SK-N-MC (cell line): ENCODE results near the gene STK11.

Experiments
- EZH2 ChIP-seq: fragments of 200-600 bp; sonication (generic); IDR thresholded peaks from one replicate; pipeline ENCODE4 v1.6.1; 2017; ENCODE audit warnings: antibody characterized with exemption
- FOXP2 ChIP-seq: optimal IDR thresholded peaks from 2 replicates; pipeline ENCODE3; 2011; ENCODE audit warnings: mild to moderate bottlenecking, moderate library complexity; ENCODE audit not compliant: insufficient read depth; ENCODE audit errors: extremely low read length, control extremely low read depth
- POLR2AphosphoS5 ChIP-seq: IDR thresholded peaks from 2 replicates; pipeline ENCODE4 v1.6.1; 2012; ENCODE audit warnings: mild to moderate bottlenecking, low read depth, low read length, borderline replicate concordance

DNA sequence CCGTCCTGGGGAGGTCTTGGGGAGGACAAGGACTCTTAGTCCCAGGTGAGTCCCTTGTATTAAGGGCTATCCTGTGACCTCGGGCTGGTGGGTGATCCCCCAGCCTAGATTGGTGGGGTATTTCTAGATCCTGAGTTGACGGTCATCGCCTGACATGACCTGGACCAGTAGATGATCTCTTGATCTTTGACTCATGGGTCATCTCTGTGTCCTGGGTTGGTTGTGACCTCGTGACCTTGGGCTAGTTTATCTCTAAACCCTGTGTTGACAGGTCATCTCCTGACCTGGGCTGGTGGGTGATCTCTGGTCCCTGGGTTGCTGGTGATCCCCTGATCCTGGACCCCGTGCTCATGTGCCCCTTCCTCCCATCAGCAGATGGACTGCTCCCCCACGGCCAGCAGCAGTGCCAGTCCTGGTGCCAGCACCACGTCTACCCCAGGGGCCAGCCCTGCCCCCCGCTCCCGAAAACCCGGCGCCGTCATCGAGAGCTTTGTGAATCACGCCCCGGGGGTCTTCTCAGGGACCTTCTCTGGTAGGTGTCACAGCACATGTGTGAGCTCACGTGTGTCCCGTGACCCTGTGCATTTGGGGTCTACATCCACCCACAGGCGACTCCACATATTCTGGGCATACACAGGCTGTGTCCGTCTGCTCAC, 49.1 kb downstream of the STK11 start:
- TF ChIP-seq POLR2AphosphoS5 (no peak), EZH2 (no peak), FOXP2 (no peak)
